DOHH2 (cell line): ENCODE measurements around the gene ESYT3.

Experiments
- CTCF ChIP-seq: fragments of 200-600 bp; sonication (generic); IDR thresholded peaks from one replicate; pipeline ENCODE4 v1.5.1; 2014; ENCODE audit warnings: antibody characterized with exemption, mild to moderate bottlenecking, low read depth, low read length; ENCODE audit not compliant: poor library complexity, severe bottlenecking
- EZH2phosphoT487 ChIP-seq: fragments of 200-600 bp; sonication (generic); IDR thresholded peaks from 2 replicates; pipeline ENCODE4 v1.6.1; 2017; ENCODE audit warnings: borderline replicate concordance, mild to moderate bottlenecking, antibody characterized with exemption, low read length, moderate library complexity, mixed read lengths

GRCh38 chr3:138394156-138394555, 40.3 kb upstream of the ESYT3 start:
- no peak for TF ChIP-seq CTCF
- no peak for TF ChIP-seq EZH2phosphoT487
